B cell (primary cell): Measurements from ENCODE around the gene PHACTR1. TPM values are rescaled to one million over a fixed set of nuclear protein-coding genes. Genes with fewer than 3 reads are reported as not detected.

Source experiments
- ATAC-seq: fragments of 200-7000 bp; cut with Tn5 transposase; one replicate; pipeline ENCODE4 v1.10.0; 2021; ENCODE audit warnings: low read depth, mild to moderate bottlenecking, moderate number of reproducible peaks, moderate library complexity
- CTCF ChIA-PET: fragments of 350-600 bp; sonication (Branson Sonifier 250); formaldehyde crosslinking; loops from one replicate; lab custom pipeline; 2021; ENCODE audit warnings: antibody characterized with exemption, inconsistent platforms; lab: Charles Lee
- POLR2A ChIA-PET: fragments of 350-600 bp; sonication (Branson Sonifier 250); formaldehyde crosslinking; loops from one replicate; lab custom pipeline; 2021; ENCODE audit warnings: antibody characterized with exemption; lab: Charles Lee
- DNase-seq: peaks from one replicate; pipeline ENCODE4 v3.0.0; 2013
- H2AFZ ChIP-seq: 2 replicates; pipeline ENCODE4 v1.6.1; 2012; ENCODE audit warnings: mild to moderate bottlenecking, low read depth, low read length; ENCODE audit not compliant: insufficient read depth, poor library complexity, severe bottlenecking
- H3K27ac ChIP-seq, 2 donors: 1 replicate in 1 of 2; 2 replicates in 1 of 2; pipeline ENCODE4 v1.5.1; 2012 to 2013; ENCODE audit warnings: low read length in 2 of 2, mild to moderate bottlenecking in 2 of 2, moderate library complexity in 1 of 2
- H3K27me3 ChIP-seq, 4 experiments: fragments of 200-600 bp in 1 of 4; sonication (generic) in 1 of 4; replicated peaks in 1 of 4; 1 replicate in 2 of 4; 2 replicates in 2 of 4; pipeline versions ENCODE4 v1.6.1 to v1.7.0; 2013 to 2016; ENCODE audit warnings: low read length in 3 of 4, mild to moderate bottlenecking in 2 of 4, mixed read lengths in 1 of 4, moderate library complexity in 1 of 4; ENCODE audit not compliant: insufficient read depth in 4 of 4, control insufficient read depth in 3 of 4; ENCODE audit errors: control extremely low read depth in 1 of 4
- H3K36me3 ChIP-seq, 2 experiments: replicated peaks in 1 of 2; 1 replicate in 1 of 2; 2 replicates in 1 of 2; pipeline versions ENCODE4 v1.6.1 to v1.7.1; 2013; ENCODE audit warnings: low read length in 1 of 2; ENCODE audit not compliant: insufficient read depth in 2 of 2, control insufficient read depth in 1 of 2; ENCODE audit errors: control extremely low read depth in 1 of 2, extremely low read depth in 1 of 2
- H3K4me1 ChIP-seq, 2 donors: fragments of 200-600 bp in 1 of 2; sonication (generic) in 1 of 2; 1 replicate in 1 of 2; 2 replicates in 1 of 2; pipeline versions ENCODE4 v1.5.1 to v1.6.1; 2013 to 2017; ENCODE audit warnings: low read length in 2 of 2; ENCODE audit not compliant: control insufficient read depth in 2 of 2, insufficient read depth in 2 of 2
- H3K4me2 ChIP-seq: replicated peaks from 2 replicates; pipeline ENCODE3; 2012; ENCODE audit warnings: mild to moderate bottlenecking, low read depth, low read length; ENCODE audit not compliant: poor library complexity, severe bottlenecking
- H3K4me3 ChIP-seq, 5 experiments: fragments of 200-600 bp in 1 of 5; sonication (generic) in 1 of 5; 1 replicate in 3 of 5; 2 replicates in 2 of 5; pipeline versions ENCODE4 v1.5.1 to v1.7.0; 2011 to 2016; ENCODE audit warnings: low read length in 4 of 5, mild to moderate bottlenecking in 4 of 5, low read depth in 2 of 5, control low read depth in 1 of 5, moderate library complexity in 1 of 5; ENCODE audit not compliant: insufficient read depth in 1 of 5; ENCODE audit errors: control extremely low read depth in 1 of 5, extremely low read depth in 1 of 5
- H3K79me2 ChIP-seq: fragments of 200-600 bp; sonication (generic); one replicate; pipeline ENCODE4 v1.6.0; 2016; ENCODE audit warnings: low read length; ENCODE audit not compliant: control insufficient read depth, insufficient read depth
- H3K9ac ChIP-seq: fragments of 200-600 bp; sonication (generic); 2 replicates; pipeline ENCODE4 v1.6.1; 2017; ENCODE audit warnings: mild to moderate bottlenecking, low read length, moderate library complexity
- H3K9me3 ChIP-seq, 3 donors: one replicate each; pipeline versions ENCODE4 v1.6.1 to v1.7.1; 2013; ENCODE audit warnings: low read length in 2 of 3; ENCODE audit not compliant: control insufficient read depth in 2 of 3, insufficient read depth in 1 of 3; ENCODE audit errors: control extremely low read depth in 1 of 3
- H4K20me1 ChIP-seq: 2 replicates; pipeline ENCODE4 v1.6.0; 2012; ENCODE audit warnings: mild to moderate bottlenecking, low read length; ENCODE audit not compliant: insufficient read depth, control insufficient read depth, poor library complexity, severe bottlenecking
- H3K27ac Mint-ChIP-seq: one replicate; pipeline ENCODE4 v1.8.0; 2021; ENCODE audit warnings: mixed read lengths
- H3K27me3 Mint-ChIP-seq: one replicate; pipeline ENCODE4 v1.8.0; 2021; ENCODE audit warnings: mixed read lengths
- H3K4me1 Mint-ChIP-seq: one replicate; pipeline ENCODE4 v1.8.0; 2021; ENCODE audit warnings: mixed read lengths
- H3K4me3 Mint-ChIP-seq: one replicate; pipeline ENCODE4 v1.8.0; 2021; ENCODE audit warnings: mixed read lengths
- H3K9me3 Mint-ChIP-seq: one replicate; pipeline ENCODE4 v1.8.0; 2022; ENCODE audit warnings: mixed read lengths; ENCODE audit not compliant: insufficient read depth
- CTCF ChIP-seq: fragments of 200-600 bp; IDR thresholded peaks from one replicate; pipeline ENCODE4 v1.8.0; 2022; ENCODE audit warnings: antibody characterized with exemption, mild to moderate bottlenecking
- EZH2 ChIP-seq: IDR thresholded peaks from 2 replicates; pipeline ENCODE4 v1.6.1; 2012; ENCODE audit warnings: borderline replicate concordance, low read depth, mild to moderate bottlenecking, moderate library complexity, low read length; ENCODE audit not compliant: insufficient read depth, poor library complexity, severe bottlenecking
- WGBS: methylation state at CpG from one replicate; pipeline ENCODE4 v1.1.5; 2013; ENCODE audit warnings: missing lambda C conversion rate; ENCODE audit not compliant: insufficient coverage; 5-methylcytosine and 5-hydroxymethylcytosine counted together
- intact Hi-C: fragments of 100-400 bp; cut with micrococcal nuclease; formaldehyde crosslinking; loops from one replicate; pipeline ENCODE4 v1.10.0; 2022
- polyA plus RNA-seq: library from polyadenylated mRNA; depleted of rRNA; stranded (reverse); fragments of >200 nt; gene quantifications from 2 replicates; pipeline ENCODE4 v1.2.3, GENCODE V29; 2012
- total RNA-seq, 2 donors: library from RNA; stranded (reverse); fragments of 120-200 nt in 1 of 2; gene quantifications; 1 replicate in 1 of 2; 2 replicates in 1 of 2; pipeline versions ENCODE4 v1.2.3 to v1.2.4, GENCODE V29; 2013 to 2022

PHACTR1 gene
- total and polyA plus RNA-seq, 2 donors (not counting 1 experiment from before 2014, with no cell fraction given), result 30.2 to 129 TPM

- no peaks in the 10 kb centered on the region for H3K4me1 Mint-ChIP-seq
- Histone ChIP-seq H3K27me3 (no peaks in the 10 kb centered on the region), H3K36me3 (peaks cover 19 to 68% of the 10 kb centered on the region in 2 experiments), H3K9ac (no peak overlapping the region), H3K4me1 (no peaks in the 10 kb centered on the region), H3K4me3 (no peak overlapping the region), H3K4me2 (no peak overlapping the region), H4K20me1 (no peaks in the 10 kb centered on the region), H3K9me3 (no peaks in the 10 kb centered on the region), H2AFZ (no peak overlapping the region), H3K27ac (no peak overlapping the region), H3K79me2 (peaks cover 29% of the 10 kb centered on the region)
- ATAC-seq, result no peak
- intact Hi-C loops, result no loop called here
- H3K4me3 Mint-ChIP-seq, result no peak overlapping the region
- DNase-seq, result no peak
- H3K27ac Mint-ChIP-seq, result no peak overlapping the region
- WGBS, result 97% methylated on average over 2 of the region's 2 CpGs
- no peaks in the 10 kb centered on the region for H3K27me3 Mint-ChIP-seq
- ChIA-PET CTCF (interaction anchor here (0.7 kb wide), 1 partner anchor 84 kb away, joined by 3 read pairs; no protein-coding TSS in a partner anchor), POLR2A (no interaction called here)
- H3K9me3 Mint-ChIP-seq, result no peaks in the 10 kb centered on the region
- TF ChIP-seq EZH2 (no peak), CTCF (no peak)
Measured at GRCh38 chr6:13318821-13319220, 602.3 kb downstream of the PHACTR1 start.

GRCh38 chr6:13319891-13320564 lies 603.5 kb downstream of the PHACTR1 start:
- H3K27ac ChIP-seq, result no peak overlapping the region
- POLR2A ChIA-PET, result interaction anchor here (0.6 kb wide), 1 partner anchor 156 kb away, joined by 5 read pairs; no protein-coding TSS in a partner anchor

More at GRCh38 chr6:13319891-13320564, 603.5 kb downstream of the PHACTR1 start:
- H3K27ac Mint-ChIP-seq, result no peak overlapping the region
- no peaks in the 10 kb centered on the region for H3K4me1 ChIP-seq
- H3K27me3 Mint-ChIP-seq, result no peaks in the 10 kb centered on the region
- H4K20me1 ChIP-seq, result no peaks in the 10 kb centered on the region
- H3K36me3 ChIP-seq, result peaks cover 24 to 74% of the 10 kb centered on the region in 2 experiments
- H3K4me2 ChIP-seq, result no peak overlapping the region
- H3K9ac ChIP-seq, result no peak overlapping the region
- H2AFZ ChIP-seq, result no peak overlapping the region
- intact Hi-C loops, result no loop called here
- H3K4me3 ChIP-seq, result no peak overlapping the region
- ATAC-seq, result no peak
- CTCF ChIA-PET, result no interaction called here
- WGBS, result 100% methylated on average over 2 of the region's 5 CpGs
- DNase-seq, result no peak
- TF ChIP-seq CTCF (no peak), EZH2 (no peak)
- H3K79me2 ChIP-seq, result peaks cover 33% of the 10 kb centered on the region
- H3K9me3 Mint-ChIP-seq, result no peaks in the 10 kb centered on the region
- H3K27me3 ChIP-seq, result no peaks in the 10 kb centered on the region
- no peaks in the 10 kb centered on the region for H3K9me3 ChIP-seq
- H3K4me1 Mint-ChIP-seq, result no peaks in the 10 kb centered on the region
- H3K4me3 Mint-ChIP-seq, result no peak overlapping the region
